ENCODE results near the gene AHNAK2.

- TF ChIP-seq CTCF (conservative IDR thresholded peaks at IDR 0.05) (no peak), ZFX (IDR thresholded peaks at IDR 0.05) (no peak)
Observed at GRCh38 chr14:104981699-104982541, 3.7 kb upstream of the AHNAK2 start.
